ENCODE measurements around the gene SCG2. TPM values are rescaled to one million over a fixed set of nuclear protein-coding genes. Genes with fewer than 3 reads are reported as not detected.

The SCG2 gene
- total RNA-seq, 3 donors from 2014 or later (not counting 1 experiment from before 2014, with no cell fraction given), result 0.13 TPM; not detected in 2

- TF ChIP-seq CTCF (IDR thresholded peaks at IDR 0.05), result no peak
- H3K9me3 ChIP-seq (ENCODE audit: control insufficient read depth, insufficient read depth, low read length), result no peaks in the 10 kb centered on the region
- peaks cover 10% of the 10 kb centered on the region for H3K27me3 ChIP-seq (ENCODE audit: control insufficient read depth, insufficient read depth, low read length)
- H3K36me3 ChIP-seq (ENCODE audit: control insufficient read depth, insufficient read depth, low read length), result no peaks in the 10 kb centered on the region
- H3K4me1 Mint-ChIP-seq, result no peaks in the 10 kb centered on the region
- H3K27ac Mint-ChIP-seq, result no peak overlapping the region
- H3K27me3 Mint-ChIP-seq (ENCODE audit: low read depth in 2 of 2), result peaks cover 29 to 41% of the 10 kb centered on the region in 2 donors
- 33% methylated on average over 1 of the region's 1 CpG for WGBS (ENCODE audit: insufficient coverage)
- peaks cover 8% of the 10 kb centered on the region for H3K36me3 Mint-ChIP-seq
- intact Hi-C loops (cut with micrococcal nuclease), result no loop called here
- H3K4me1 ChIP-seq (ENCODE audit: control insufficient read depth, insufficient read depth, low read length), result no peaks in the 10 kb centered on the region
- no peak overlapping the region for H3K4me3 ChIP-seq (ENCODE audit: low read length)
- H3K4me3 Mint-ChIP-seq, result no peak overlapping the region
- no peak for ATAC-seq
- no peaks in the 10 kb centered on the region for H3K9me3 Mint-ChIP-seq
- DNase-seq, result no peak
- H3K27ac ChIP-seq (ENCODE audit: low read length), result no peak overlapping the region
These were observed 12.4 kb upstream of the SCG2 start for GRCh38 chr2:223614534-223614933.

- H3K27me3 Mint-ChIP-seq (ENCODE audit: low read depth in 2 of 2), result peaks cover 24 to 41% of the 10 kb centered on the region in 2 donors
- H3K9me3 Mint-ChIP-seq, result no peaks in the 10 kb centered on the region
- H3K4me3 Mint-ChIP-seq, result no peak overlapping the region
- no peak for TF ChIP-seq CTCF (IDR thresholded peaks at IDR 0.05)
- H3K27ac Mint-ChIP-seq, result no peak overlapping the region
- peaks cover 10% of the 10 kb centered on the region for H3K27me3 ChIP-seq (ENCODE audit: control insufficient read depth, insufficient read depth, low read length)
- no peak for DNase-seq
- no peaks in the 10 kb centered on the region for H3K9me3 ChIP-seq (ENCODE audit: control insufficient read depth, insufficient read depth, low read length)
- H3K27ac ChIP-seq (ENCODE audit: low read length), result no peak overlapping the region
- ATAC-seq, result no peak
- WGBS (ENCODE audit: insufficient coverage), result 25% methylated on average over 35 of the region's 35 CpGs
- H3K36me3 ChIP-seq (ENCODE audit: control insufficient read depth, insufficient read depth, low read length), result no peaks in the 10 kb centered on the region
- intact Hi-C loops (cut with micrococcal nuclease), result no loop called here
- H3K4me1 ChIP-seq (ENCODE audit: control insufficient read depth, insufficient read depth, low read length), result no peaks in the 10 kb centered on the region
- no peak overlapping the region for H3K4me3 ChIP-seq (ENCODE audit: low read length)
- H3K36me3 Mint-ChIP-seq, result peaks cover 8% of the 10 kb centered on the region
- no peaks in the 10 kb centered on the region for H3K4me1 Mint-ChIP-seq
These were observed 11.1 kb upstream of the SCG2 start for GRCh38 chr2:223613017-223613950.

GRCh38 chr2:223612501-223612900 lies 10.3 kb upstream of the SCG2 start:
- no peaks in the 10 kb centered on the region for H3K9me3 Mint-ChIP-seq
- peaks cover 8% of the 10 kb centered on the region for H3K36me3 Mint-ChIP-seq
- Histone ChIP-seq H3K4me1 (ENCODE audit: control insufficient read depth, insufficient read depth, low read length) (no peaks in the 10 kb centered on the region), H3K36me3 (ENCODE audit: control insufficient read depth, insufficient read depth, low read length) (no peaks in the 10 kb centered on the region), H3K27me3 (ENCODE audit: control insufficient read depth, insufficient read depth, low read length) (peaks cover 10% of the 10 kb centered on the region), H3K9me3 (ENCODE audit: control insufficient read depth, insufficient read depth, low read length) (no peaks in the 10 kb centered on the region), H3K27ac (ENCODE audit: low read length) (no peak overlapping the region), H3K4me3 (ENCODE audit: low read length) (no peak overlapping the region)
- DNase-seq, result no peak
- no peaks in the 10 kb centered on the region for H3K4me1 Mint-ChIP-seq
- ATAC-seq, result no peak
- no peak overlapping the region for H3K4me3 Mint-ChIP-seq
- H3K27ac Mint-ChIP-seq, result no peak overlapping the region
- intact Hi-C loops (cut with micrococcal nuclease), result no loop called here
- no peak for TF ChIP-seq CTCF (IDR thresholded peaks at IDR 0.05)
- peaks cover 24 to 41% of the 10 kb centered on the region in 2 donors for H3K27me3 Mint-ChIP-seq (ENCODE audit: low read depth in 2 of 2)
- 23% methylated on average over 2 of the region's 5 CpGs for WGBS (ENCODE audit: insufficient coverage)

Data from natural killer cell (primary cell).